HG02870 (cell line): ENCODE data around the gene PPARD.
"Not testable (repeated sequence)": the region's sequence is repeated elsewhere in the genome, so short reads cannot be mapped to it uniquely, and the experiment has no call there.

Experiments
- ATAC-seq: cut with Tn5 transposase; IDR thresholded peaks from one replicate; pipeline ENCODE4 v1.9.1; 2021; ENCODE audit warnings: mild to moderate bottlenecking, moderate library complexity; ENCODE audit not compliant: unreplicated experiment

The PPARD gene

DNA sequence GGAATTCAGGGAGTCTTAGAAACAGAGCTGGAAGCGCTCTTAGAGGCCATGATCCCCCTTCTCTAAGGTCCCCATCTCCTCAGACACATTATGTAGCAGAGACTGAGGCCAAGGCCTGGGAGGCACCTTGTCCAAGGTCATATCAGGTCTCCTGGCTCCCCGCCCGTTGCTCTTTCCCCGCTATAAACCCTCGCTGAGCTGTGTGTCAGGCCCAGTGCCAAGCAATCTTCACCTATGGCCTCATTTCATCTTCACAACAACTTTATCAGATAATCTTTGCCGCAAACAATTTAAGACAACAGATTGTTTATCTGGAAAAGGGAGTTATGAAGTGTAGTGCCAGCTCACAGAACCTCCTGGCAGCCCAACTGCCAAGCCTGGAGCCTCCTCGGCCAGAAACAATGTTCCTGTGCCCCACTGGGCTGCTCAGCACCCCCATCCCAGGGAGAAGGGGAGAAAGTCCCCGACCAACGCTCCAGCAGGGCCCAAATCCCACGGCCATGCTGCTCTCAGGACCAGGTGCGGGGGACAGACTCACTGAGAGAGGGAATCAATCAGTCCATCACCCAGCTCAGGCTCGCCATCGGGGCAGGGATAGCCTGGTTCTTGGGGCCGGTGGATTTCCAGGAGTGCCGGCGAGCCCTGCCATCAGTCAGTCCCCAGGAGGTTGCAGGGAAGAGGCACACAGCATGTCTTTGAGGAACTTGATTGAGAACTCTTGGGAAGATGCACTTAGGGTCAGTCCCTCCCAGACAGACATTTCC is 92.9 kb downstream of the PPARD start:
- no peak for ATAC-seq

DNA sequence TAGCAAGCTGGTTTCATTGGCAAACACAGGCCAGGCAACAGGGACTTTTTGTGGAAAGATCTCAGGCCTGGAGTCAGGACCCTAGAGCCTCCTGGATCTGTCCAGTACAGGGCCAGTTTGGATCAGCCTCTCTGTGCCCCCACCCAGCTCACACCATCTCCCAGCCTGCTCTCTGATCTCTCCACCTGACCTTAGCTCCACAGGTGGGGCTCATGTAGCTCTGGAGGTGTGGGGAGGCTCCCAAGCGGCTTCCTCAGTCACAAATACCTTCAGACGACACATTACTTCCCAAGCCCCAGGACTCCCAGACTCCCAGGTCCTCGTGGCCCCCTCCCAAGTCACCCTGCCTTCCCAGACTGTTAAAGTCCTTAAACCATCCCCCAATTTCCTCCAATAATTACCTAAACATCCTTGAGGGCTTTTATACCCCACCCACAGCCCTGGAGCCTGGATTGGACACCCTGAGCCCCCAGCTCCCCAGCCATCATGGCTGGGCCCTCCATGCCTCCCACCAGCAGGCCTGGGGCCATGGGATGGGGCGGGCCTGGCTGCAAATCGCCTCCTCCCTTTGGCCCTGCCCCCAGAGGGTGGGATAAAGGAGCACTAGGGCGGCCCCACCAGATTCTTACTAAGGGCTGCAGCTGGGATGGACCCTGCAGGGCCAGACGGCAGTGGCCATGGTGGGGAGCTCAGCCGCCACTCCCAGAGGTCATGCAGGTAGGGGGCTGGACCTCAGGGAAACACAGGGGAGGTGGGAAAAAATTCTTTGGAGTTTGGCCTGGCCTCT is 93.9 kb downstream of the PPARD start:
- no peak for ATAC-seq

DNA sequence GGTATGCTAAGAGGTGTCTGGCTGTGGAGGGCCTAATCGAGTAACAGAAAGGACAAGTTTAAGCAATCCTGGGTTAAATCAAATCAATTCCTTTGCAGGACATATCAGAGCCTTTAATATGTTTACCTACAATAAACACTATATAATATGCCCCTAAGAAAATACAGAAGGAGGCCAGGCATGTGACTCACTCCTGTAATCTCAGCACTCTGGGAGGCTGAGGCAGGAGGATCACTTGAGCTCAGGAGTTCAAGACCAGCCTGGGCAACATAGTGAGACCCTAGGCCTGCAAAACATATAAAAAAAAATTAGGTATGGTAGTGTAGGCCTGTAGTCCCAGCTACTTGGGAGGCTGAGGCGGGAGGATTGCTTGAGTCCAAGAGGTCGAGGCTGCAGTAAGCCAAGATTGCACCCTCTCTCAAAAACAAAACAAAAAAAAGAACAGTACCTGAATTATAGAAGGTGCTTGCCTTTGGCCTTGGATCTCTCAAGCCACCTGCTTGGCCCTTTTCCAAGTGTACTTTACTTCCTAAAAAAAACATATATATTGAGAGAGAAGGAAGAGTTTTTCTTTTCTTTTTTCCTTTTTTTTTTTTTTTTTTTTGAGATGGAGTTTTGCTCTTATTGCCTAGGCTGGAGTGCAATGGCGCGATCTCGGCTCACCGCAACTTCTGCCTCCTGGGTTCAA is 96.2 kb downstream of the PPARD start:
- ATAC-seq, result not testable (repeated sequence)

DNA sequence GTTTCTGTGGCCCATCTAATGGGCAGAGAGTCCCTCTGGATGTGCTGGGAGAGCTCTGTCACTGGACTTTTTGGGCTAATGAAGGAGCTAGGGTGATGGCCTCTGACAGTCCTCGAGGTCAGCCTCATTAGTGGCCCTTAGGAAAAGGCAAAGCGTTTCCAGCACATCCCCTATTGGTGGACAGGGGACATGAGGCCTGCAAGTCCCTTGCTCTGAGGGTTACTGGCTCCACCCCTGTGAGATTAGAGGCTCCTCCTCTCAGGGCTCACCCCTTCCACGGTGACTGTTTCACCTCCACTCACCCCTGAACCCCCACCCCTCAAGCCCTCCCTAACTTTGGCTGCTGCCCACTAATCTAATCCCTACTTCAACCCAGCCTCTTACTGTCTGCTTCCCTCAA is 97.0 kb downstream of the PPARD start:
- no peak for ATAC-seq

DNA sequence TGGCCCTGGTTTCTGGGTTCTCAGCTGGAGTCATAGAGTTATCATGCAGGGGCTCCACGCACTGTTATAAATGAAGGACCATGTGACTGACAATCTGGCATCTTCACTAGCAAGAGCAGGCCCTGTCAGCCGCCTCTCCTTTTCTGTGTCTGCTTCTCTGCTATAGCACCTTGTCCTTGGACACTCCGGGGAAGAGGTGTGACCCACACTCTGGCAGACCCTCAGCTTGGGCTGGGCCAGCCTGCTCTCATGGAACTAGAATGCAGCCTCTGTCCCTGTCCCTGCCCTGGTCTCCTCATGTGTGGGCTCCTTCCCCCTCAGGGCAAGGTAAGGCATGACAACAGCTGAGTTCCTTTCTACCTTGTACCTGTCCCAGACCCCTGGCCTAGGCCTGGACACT is 98.8 kb downstream of the PPARD start:
- no peak for ATAC-seq

DNA sequence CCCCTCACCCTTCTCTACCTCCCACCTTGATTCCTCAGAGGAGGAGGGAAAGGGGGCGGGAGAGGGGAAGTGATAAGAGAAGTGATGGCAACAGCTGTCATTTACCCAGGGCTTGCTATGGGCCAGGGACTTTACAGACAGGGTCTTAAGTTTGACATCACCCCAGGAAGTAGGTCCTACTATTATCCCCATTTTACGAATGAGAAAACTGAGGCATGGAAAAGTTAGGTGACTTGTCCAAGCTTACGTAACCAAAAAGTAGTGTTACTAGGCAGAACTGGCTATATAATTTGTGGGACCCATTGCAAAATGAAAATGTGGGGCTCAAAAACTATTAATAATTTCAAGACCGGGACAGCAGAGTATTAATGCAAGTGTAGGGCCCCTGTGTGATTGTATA is 99.3 kb downstream of the PPARD start:
- ATAC-seq, result no peak

DNA sequence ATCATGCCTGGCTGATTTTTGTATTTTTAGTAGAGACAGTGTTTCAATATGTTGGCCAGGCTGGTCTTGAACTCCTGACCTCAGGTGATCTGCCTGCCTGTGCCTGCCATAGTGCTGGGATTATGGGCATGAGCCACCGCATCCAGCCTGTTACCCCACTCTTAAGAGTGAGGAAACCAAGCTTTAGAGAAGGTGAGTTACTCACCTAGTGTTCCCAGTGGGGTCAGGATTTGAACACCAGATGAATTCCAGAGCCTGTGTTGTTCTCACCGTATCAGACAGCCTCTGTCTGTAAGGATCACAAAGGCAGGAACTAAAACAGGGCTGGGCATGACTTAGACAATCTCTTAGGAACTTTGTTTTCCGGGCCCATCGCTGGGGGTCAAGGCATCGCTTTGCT is 100.3 kb downstream of the PPARD start:
- ATAC-seq, result no peak

DNA sequence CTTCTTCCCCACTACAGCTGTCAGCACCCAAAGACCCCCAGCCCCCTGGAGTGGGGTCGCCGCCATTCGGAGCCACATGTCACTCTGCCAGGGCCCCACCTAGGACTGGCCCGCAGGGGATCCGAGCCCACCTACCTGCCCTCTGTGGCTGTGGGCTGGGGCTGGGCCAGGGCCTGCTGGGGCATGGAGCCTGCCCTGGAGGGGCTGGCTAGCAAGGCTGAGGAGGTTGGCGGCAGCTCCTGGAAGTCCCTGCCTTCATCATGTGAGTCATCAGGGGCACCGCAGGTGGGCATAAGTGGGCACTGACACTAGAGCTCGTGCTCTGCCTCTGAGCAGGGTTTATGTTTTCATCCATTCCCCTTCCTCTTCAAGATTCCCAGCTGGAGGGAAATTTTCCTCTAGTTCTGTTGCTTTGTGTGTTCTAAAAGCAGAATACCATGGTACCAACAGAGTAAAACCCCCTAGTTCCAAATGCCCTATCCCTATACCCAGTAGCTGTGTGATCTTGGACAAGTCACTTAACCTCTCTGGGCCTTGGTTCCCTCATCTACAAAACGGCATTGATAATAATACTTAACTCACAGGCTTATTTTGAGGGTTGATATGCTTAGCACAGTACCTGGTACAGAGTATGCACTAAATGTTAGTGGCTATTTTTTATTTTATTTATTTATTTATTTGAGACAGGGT is 101.1 kb downstream of the PPARD start:
- no peak for ATAC-seq

DNA sequence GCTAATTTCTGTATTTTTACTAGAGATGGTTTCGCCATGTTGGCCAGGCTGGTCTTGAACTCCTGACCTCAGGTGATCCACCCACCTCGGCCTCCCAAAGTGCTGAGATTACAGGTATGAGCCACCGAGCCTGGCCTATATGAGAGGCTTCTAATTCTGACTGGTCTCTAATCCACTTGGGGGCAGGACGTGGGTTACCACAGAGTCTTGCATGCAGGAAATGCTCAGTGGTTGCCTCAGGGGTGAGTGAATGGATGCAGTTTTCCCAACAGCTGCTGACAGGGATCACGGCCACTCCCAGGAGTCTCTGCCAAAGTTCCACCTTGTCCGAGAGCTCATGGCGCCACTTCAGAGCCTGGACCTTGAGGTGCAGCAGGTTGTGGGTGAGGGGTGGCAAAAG is 103.3 kb downstream of the PPARD start:
- ATAC-seq, result no peak

DNA sequence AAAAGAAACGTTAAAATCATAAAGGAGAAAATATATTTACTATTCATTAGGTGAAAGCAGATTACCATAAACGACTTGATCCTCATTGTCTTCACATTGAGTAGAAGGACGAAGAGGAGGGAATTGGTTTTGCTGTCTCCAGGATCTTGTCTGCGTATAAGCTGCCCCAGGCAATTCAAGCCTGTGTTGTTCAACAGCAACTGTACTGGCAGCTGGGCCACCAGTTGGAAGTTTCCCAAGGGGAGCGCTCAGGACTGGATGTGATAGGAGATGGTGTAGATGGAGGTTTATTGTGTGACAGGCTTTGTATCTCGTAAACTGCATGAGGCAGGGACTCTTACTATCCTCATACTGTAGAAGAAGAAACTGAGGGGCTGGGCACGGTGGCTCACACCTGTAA is 105.8 kb downstream of the PPARD start:
- ATAC-seq, result no peak

DNA sequence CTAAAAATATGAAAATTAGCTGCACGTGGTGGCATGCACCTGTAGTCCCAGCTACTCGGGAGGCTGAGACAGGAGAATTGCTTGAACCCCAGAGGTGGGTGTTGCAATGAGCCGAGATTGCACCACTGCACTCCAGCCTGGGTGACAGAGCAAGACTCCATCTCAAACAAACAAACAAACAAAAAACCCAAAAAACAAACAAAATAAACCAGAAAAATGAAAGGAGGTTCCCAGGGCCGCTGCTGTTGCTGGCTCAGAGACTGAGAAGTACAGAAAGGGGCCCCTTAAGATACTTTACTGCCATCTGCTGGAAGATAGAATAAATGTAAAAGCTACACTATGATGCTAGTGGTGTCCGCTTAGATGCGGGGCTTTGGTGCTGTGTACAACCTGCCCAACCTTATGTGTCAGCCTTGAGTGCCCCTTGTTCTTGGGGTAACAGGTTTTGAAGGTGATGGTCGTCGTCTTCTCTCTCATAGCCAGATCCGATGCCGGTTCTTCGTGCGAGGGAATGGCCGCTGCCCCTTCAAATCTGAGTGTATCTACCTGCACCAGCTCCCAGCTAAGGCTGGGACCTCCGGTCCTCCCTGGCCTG is 107.0 kb downstream of the PPARD start:
- ATAC-seq, result peak; percentile 42

DNA sequence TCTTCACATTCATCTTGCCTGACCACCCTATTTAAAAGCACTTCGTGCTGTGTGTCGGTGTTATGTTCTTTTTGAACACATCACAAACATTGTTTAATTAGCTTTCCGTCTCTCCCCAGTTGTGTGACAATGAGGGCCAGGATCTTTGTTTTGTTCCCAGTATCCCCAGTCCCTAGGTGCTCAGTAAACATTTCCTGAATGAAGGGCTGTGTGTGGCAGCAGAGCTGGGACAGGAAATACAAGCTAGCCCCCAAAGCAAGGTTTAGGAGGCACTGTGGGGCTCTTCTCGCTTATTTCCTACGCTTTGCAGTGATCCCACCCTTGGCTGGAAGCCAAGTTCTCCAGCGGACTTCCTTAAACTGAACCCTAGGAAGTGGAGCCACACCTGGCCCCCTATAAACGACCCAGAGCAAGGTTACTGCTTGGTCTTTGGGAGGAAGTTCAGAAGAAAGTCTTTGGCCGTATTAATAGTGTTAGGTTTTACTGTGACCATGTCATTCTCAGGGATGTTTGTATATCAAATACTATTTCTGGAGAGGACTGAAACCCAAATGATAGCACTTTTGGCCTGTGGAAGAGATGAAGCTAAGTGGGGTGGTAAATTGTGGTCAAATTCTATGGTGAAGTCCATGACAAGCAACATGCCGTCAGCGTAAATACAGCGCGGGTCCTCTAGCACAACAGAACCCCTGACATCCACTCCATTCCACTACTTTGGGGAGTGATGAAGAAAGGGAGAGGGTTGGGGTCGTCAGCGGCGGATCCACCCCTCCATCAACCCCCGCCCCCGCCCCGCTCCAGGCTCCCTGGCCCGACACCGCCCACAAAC is 109.2 kb downstream of the PPARD start:
- no peak for ATAC-seq

DNA sequence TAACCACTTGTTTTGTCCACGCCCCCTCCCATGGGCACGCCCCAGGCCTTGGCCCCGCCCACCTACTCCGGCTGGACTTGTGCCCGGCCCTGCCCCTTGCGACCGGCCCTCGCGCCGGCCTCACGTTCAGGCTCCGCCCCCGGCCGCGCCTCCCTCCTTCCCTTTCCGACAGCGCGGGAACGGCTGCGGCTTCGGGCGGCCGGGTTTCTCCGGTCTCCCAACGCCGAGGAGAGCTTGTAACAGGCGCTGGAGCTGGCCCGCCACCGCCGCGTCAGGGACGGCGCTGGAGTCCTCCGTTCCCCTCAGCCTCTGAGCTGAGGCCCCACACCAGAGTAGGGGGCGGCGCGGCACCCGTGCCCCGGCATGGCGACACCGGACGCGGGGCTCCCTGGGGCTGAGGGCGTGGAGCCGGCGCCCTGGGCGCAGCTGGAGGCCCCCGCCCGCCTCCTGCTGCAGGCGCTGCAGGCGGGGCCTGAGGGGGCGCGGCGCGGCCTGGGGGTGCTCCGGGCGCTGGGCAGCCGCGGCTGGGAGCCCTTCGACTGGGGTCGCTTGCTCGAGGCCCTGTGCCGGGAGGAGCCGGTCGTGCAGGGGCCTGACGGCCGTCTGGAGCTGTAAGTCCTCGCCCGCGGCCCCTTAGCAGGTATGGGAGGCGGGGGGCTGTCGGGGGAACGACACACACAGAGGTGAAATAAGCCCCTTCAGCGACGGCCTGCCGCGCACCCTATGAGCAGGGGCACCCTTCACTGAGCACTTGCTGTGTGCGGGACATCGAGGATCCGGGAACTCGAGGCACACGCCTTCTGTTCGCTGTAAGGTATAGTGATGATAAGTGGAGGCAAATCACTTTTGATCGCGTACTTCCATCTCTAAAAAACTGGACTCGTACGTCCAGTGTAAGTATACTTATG is 110.1 kb downstream of the PPARD start, which contains the start of gene FANCE:
TSS of gene FANCE (plus strand) at position 156 of the 908 bp plus-strand sequence. CDS start at position 364, 208 bp downstream.
- ATAC-seq, result peak; percentile 85

DNA sequence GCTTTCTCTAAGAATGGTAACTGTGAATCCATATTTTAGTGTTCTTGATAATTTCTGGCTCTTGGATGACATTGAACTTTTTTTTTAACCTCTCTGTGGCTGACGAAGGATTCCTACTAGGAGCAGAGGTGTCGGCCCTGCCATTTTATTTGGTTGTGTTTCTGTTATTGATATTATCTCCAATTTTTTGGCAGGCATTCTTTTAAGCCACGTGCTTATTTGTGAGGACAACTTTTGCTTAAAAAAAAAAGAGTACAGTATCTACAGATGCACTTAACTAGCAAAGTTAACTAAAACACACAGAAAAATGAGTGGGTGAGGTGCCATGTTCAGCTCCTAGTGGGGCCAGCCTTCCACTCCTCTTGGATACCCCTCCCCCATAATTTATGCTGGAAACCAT is 110.9 kb downstream of the PPARD start:
- no peak for ATAC-seq

DNA sequence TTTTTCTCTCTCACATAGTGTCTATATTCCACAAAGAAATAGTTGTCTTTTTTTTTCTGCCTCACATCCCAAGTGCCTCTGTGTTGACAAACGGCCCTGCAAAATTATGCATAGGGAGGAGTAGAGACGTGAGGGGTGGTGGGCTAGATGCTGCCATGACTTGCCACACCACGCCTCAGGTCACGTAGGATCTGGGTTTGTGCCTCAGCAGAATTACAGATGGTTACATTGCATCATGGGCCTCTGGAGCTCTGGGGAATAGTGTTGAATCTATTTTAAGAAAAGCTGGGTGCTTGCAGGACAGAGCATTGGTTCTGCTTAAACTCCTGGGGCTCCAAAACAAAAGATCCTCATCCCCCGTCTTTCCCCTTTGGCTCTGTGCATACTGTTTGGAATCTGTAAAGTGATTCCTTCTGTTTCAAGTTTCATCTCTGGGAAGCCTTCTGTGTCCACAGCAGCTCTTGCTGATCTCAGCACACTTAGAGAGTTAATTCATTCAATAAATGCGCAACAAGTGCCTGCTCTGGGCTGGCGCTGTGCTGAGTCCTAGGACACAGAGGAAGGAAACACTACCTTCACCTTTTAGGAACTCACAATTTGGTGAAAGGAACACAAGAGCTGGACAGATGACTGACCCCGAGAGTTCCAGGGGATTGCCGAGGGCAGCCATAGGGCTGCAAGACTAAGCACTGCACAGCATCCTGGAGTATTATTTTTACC is 112.2 kb downstream of the PPARD start:
- ATAC-seq, result no peak

DNA sequence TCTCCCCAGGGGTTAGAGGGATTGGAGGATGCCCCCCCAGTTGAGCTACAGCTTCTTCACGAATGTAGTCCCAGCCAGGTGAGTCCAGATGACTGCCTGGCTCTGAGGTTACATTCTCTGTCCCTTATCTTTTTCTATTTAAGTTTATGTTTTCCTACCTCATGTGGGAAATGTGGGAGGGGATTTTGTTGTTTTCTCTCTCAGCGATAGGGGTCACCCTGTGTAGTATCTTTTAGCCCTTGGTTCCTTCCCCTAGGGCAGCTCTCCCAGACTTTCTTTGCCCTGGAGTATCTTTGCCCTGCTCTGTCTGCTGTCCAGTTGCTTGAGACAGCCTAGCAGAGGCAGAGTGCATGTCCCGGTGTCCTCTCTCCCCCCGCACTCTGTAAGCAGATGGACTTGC is 115.5 kb downstream of the PPARD start:
- no peak for ATAC-seq

DNA sequence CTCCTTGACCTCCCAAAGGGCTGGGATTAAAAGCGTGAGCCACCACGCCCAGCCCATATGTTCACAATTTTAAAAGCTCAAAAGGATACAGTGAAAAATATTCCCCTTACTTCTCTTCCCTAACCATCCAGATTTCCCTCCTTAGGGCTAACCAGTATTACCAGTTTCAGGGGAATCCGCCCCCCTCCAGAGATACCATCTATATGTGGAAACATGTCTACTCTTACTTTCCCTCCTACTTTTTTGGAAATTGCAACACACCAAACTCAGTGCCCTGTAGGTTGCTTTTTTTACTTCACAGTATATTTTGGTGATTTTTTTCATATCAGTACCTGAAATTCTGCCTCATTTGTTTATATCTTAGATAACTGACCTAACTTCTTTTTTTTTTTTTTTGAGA is 118.9 kb downstream of the PPARD start:
- no peak for ATAC-seq

DNA sequence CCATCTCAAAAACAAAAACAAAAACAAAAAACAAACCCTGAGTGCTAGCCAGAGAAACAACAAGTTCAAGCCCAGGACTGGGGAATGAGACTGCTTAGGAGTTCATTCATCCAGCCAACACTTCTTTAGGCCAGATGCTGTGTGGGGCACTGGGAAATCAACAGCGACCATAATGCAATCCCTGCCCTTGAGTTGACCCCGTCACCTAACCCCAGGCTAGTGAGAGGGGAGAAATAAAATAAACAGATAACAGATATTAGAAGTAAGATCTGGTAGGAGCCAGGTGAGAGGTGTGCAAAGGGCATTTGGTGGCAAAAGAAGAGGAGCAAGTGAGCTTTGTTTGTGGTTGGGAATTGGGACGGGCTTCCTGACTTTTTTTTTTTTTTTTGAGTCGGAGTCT is 120.9 kb downstream of the PPARD start:
- no peak for ATAC-seq
